Activated T-cell treated with anti-CD3 and anti-CD28 coated beads for 4 hours (primary cell): ENCODE data around the gene CAPN10.

Experiments
- DNase-seq: peaks from one replicate; pipeline ENCODE4 v3.0.0-alpha.2; 2020

Gene CAPN10

DNA sequence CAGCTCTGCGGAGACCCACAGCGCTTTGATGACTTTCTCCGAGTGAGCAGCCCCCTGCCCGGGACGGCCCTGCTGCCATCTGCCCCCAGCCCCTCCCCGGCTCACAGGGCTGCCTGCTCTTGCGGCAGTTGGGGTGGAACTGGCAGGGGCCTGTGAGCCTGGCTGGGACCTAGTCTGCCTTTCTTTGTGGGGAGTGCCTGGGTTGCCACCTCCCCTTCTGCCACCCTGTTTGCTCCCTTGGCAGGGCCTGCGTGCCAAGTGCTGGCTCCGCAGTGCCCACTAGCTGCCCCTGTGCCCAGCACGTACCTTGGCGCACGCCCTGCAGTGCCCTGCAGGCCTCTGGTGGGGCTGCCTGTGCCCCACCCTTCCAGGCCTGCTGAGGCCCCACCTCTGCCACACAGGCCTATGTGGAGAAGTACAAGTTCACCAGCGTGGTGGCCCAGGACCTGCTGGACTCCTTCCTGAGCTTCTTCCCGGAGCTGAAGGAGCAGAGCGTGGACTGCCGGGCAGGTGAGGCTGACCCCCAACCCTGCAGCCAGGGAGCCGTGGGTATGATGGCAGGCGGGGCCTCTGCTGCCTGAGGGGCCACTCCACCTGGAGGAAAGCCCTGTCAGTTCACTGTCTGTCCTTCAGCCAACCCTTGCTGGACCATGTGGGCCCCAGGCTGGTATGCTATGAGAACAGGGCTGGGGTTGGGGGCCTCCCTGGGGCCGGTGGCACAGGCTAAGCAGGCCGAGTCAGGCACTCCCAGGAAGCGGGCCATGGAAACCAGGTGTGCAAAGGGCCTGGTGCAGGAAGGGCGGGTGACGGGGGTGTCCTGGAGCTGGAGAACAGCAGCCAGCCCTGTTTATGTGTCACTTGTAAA is 11.2 kb upstream of the CAPN10 start:
- no peak for DNase-seq

DNA sequence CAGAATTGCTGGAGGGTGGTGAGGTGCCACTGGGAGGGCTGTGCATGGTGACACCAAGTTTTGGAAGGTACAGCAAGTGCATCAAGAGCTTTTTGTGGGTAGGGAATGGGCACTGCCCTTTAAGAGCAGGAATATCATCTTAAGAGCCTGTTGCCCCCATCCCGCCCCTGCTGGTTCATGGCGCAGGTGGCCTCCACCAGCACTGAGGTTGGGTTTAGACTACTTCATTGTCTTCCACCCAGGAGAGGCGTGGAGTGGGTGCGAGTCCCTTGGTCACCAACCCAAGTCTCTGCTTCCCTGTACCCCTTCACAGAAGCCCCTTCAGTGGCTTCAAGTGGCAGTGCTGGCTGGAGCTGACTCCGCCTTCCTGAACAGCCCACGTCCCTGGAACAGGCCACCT is 10.5 kb upstream of the CAPN10 start:
- no peak for DNase-seq

DNA sequence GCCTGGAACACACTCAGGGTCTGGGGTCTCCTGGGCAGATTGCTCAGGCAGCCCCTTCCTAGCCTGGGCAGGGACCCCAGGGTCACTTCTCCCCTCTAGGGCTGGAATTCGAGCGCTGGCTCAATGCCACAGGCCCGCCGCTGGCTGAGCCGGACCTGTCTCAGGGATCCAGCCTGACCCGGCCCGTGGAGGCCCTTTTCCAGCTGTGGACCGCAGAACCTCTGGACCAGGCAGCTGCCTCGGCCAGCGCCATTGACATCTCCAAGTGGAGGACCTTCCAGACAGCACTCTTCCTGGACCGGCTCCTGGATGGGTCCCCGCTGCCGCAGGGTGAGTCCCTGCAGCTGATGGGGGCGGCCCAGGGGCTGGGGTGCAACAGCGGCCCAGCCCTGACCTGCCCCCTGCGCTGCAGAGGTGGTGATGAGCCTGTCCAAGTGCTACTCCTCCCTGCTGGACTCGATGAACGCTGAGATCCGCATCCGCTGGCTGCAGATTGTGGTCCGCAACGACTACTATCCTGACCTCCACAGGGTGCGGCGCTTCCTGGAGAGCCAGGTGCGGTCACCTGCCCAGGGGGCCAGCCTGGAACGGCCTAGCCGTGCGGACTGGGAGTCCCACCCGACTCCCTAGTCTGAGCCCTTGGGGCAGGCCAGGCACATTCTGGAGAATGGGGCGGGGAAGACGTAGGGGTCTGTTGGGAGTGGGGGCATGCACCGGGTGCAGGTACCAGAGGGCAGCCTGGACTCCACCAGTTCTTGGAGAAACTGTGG is 9.9 kb upstream of the CAPN10 start:
- no peak for DNase-seq

DNA sequence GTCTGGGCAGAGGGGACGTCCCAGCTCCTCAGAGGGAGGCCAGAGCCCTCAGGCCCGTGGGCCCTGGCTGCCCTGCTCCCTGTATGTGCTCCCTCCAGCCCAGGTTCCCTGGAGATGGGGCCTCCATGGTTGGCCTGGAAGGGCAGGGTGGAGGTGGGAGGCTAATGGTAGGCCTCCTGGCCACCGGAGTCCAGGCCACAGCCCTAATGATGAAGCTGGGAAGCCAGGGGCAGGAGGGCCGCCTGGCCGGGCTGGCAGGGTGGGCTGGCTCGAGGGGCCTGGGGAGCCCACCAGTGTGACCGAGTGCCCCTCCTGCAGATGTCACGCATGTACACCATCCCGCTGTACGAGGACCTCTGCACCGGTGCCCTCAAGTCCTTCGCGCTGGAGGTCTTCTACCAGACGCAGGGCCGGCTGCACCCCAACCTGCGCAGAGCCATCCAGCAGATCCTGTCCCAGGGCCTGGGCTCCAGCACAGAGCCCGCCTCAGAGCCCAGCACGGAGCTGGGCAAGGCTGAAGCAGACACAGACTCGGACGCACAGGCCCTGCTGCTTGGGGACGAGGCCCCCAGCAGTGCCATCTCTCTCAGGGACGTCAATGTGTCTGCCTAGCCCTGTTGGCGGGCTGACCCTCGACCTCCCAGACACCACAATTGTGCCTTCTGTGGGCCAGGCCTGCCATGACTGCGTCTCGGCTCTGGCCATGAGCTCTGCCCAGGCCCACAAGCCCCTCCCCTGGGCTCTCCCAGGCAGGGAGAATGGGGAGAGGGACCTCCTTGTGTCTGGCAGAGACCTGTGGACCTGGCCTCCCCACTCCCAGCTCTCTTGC is 9.0 kb upstream of the CAPN10 start:
- no peak for DNase-seq

DNA sequence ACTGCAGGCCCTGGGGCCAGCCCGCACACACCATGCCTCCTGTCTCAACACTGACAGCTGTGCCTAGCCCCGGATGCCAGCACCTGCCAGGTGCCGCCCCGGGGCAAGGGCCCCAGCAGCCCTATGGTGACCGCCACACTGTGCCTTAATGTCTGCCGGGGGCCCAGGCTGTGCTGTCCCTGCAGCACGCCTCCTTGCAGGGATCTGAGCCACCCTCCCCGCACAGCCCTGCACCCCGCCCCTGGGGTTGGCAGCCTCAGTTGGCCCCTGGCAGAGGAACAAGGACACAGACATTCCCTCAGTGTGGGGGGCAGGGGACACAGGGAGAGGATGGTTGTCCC is 8.5 kb upstream of the CAPN10 start:
- no peak for DNase-seq

DNA sequence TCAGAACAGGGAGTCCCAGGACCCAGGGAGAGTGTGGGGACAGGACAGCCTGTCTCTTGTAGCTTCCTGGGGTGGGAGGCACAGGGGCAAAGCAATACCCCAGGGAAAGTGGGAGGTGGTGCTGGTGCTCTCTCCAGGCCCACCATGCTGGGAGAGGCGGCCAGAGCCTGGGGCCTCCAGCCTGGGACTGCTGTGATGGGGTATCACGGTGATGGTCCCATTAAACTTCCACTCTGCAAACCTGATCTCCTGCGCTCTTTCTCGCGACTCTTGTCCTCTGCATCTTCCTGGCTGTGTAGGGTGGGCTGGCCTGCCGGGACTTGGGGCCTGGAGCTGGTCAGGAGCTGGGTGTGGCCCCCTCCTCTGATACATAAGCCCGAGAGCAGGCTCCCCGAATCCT is 8.0 kb upstream of the CAPN10 start:
- no peak for DNase-seq

DNA sequence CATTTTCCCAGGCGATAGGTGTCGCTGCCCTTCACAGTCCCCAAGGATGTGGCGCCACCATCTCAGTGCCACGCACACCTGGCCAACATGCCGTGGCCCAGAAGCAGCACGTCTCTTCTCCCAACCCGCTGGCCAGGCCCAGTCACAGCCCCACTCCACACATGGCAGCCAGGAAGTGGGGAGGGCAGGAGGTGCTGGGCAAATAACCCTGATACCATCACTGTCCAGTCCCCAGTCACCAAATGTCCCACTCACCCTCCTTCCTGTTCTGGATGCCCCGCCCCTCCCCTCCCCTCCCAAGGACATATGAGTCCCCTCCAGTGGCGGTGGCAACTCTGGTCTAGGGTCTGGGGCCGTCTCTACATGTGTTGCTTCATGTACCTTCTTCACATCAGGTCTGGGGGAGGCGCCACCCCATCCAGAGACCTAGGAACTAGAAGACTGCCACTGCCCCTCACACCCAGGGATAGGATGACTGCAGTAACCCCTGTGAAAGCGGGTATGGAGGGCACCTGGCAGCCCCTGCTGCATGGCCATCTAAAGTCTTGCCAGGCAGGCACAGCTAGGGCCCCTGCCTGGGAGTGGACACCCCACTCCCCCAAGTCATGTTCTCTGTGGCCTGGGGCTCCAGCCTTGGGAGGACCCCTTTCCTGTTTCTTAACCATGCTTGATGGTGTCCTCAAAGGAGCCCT is 7.3 kb upstream of the CAPN10 start:
- no peak for DNase-seq

DNA sequence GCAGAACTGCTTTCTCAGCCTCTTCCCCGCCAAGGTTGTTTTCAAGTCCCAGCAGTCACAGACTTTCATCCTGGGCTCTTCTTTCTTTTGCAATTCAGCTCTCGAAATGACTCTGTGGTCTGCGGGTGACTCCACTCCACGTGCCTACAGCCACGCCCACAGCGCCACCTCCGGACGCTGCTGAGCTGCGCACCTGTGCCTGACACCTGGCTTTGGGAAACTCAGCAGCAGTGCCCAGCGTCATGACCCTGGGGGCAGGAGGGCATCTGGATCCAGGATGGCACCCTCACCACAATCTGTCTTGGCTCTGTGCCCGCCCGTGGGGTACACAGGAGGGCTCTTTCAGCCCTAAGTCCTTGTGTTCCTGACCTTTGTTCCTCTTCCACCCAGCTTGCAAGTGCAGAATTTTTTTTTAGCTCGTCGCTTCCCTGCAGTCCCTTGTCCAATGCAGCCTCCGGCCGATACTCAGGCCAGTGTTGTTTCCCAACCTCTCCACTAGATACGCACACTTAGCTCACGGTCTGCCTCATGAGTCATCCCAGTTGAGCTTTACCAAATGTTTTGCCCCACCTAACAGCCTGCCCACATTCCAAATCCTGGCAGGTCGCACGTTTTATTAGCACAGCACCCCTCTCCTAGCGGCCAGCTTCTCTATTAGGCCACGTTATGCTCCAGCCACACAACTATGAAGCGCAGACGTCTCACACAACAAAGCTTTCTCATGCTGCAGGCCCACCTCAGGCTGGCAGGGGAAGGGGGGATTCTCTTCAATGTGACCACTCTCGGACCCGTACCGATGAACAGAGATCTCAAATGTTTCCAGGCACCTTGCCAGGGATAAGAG is 6.5 kb upstream of the CAPN10 start:
- DNase-seq: peak; percentile 61

DNA sequence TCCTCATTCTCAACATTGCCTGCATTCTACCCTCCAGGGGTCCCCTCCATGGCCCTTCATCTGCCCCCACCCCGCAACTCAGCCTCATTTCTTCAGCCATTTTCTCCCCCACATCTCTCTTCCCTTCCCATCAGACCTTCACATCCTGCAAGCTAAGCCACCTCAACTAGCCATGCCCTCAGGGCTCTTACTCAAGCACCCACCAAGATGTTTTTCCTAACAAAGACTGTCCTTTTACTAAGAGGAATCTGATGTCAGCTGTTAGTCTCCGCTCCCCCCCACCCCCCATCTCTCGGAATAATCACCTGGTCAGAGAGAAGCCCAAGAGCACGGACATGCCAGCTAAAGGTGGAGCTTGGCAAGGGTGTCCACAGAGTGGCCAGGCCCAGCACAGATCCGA is 4.7 kb upstream of the CAPN10 start:
- DNase-seq: no peak

DNA sequence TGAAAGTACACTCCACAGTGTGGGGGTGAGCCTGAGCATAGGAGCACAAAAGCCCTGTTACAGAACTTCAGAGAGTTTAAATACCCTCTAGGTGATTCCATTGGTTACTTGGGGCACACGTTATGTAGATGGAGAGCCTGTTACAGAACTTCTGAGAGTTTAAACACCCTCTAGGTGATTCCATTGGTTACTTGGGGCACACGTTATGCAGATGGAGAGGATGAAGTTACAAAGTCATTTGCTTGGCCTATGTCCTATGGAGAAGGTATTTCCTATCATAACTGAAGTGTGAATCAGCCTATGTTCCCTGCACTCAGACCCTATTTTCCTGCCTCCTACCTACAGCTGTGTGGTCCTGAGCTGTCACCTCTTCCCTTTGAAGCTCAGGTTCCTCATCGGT is 3.8 kb upstream of the CAPN10 start:
- no peak for DNase-seq

DNA sequence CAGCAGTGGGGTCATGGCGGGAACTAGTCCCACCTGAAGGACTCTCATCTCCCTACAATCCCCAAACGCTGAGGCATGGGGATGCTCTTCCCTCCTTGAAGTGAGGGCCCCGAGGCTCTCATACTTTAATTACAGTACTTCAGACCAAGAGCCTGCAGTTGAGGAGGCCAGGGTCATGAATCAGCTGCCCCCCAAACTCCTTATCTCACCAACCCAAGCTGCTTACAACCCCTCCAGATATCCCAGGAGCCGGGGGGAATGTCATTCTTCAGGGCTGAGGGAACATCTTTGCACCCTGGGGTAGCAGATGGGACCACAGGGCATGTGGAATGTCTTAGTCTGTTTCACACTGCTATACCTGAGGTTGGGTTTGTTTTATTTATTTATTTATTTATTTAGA is 2.8 kb upstream of the CAPN10 start:
- no peak for DNase-seq

DNA sequence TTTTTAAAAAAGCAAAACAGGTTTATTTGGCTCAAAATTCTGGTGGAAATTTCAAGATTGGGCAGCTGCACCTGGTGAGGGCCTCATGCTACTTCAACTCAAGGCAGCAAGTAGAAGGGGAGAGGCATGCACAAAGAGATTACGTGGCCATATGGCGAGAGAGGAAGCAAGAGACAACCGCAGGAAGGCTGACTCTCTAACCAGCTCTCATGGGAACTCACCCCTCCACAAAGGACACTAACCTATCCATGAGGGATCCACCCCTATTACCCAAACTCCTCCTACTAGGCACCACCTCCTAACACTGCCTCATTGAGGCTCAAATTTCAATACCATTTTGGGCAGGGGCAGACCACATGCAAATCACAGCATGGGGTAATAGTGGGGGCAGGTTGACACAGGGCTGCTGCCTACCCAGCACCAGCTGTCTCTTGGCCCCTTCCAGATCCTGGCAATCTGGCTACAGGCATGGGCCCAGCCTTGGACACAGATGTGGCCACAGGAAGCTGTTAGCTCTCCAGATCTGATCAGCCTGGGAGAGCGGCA is 2.0 kb upstream of the CAPN10 start:
- no peak for DNase-seq

DNA sequence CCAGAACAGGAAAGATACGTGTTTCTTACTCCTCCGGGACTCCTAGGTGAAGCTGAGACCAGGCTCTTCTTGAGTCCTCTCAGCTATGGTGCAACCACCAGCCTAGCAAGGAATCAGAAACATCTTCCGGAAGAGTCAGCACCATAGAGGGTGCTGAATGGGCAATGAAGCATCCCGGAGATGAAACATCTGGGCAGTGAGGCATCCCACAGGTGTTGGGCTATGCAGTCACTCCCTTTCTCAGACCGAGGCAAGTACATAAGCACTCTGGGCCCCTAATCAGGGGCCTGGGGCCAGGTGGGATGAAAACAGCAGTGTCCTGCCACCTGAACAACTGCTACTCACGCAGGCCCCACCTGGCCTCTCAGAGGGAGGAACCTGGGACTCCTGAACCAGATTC is 1.4 kb upstream of the CAPN10 start:
- DNase-seq: no peak

DNA sequence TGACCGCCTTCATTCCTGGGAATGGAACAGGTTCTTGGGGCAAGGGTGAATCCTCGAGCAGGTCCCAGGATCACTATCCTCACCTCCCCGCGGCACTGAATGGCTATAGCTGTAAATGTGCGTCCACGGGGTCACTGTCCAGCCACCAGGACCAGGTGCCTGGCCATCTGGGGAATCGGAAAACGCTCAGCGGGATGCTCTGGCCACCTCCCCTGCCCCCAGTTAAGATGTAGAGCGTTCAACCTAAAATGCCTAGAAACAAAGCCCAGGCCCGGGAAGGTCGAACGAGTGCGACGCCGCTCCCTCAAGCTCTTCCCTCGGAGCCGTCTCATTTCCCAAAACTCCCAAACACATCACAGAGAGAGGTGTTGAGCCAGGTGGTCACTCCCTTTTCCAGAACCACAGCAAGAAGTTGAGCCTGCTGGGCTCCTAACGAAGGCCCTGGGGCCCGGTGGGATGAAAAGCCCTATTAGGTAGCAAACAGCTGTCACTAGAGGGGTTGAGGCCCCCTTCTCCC is 795 bp upstream of the CAPN10 start:
- no peak for DNase-seq

DNA sequence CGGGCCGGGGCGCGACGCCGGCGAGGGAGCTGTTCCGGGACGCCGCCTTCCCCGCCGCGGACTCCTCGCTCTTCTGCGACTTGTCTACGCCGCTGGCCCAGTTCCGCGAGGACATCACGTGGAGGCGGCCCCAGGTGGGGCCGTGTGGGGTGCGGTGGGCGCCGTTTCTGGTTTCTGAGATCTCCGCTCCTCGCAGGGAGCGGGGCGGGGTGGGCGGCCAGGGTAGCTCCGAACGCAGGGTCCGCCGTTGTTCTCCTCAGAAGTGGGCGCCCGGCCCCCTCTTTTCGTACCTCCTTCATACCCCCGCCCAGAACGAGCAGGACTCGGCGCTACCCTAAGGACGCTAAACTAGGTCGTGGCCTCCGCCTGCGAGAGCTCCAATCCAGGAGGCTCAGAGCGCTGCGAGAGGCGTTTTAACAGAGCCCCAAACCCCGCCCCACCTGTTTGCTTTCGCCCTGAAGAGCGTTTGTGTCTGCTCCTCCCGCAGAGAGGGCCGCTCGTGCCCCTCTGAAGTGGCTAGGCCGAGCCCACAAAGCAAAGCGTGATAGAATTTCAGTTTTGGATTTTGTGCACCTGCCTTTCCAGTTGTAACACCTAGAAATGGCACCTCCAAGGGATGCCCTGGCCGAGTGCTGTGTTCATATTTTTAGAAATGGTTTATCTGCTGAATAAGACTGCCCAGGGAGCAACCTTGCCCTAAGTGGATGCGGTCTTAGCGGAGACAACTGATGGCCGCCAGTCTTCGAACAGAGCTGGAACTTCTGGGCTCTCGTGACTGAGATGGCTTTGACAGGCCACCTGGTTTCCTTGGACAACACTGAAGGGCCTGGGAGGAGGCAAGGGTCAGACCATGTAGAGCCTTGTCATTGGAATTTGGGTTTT is 626 bp downstream of the CAPN10 start:
- no peak for DNase-seq

DNA sequence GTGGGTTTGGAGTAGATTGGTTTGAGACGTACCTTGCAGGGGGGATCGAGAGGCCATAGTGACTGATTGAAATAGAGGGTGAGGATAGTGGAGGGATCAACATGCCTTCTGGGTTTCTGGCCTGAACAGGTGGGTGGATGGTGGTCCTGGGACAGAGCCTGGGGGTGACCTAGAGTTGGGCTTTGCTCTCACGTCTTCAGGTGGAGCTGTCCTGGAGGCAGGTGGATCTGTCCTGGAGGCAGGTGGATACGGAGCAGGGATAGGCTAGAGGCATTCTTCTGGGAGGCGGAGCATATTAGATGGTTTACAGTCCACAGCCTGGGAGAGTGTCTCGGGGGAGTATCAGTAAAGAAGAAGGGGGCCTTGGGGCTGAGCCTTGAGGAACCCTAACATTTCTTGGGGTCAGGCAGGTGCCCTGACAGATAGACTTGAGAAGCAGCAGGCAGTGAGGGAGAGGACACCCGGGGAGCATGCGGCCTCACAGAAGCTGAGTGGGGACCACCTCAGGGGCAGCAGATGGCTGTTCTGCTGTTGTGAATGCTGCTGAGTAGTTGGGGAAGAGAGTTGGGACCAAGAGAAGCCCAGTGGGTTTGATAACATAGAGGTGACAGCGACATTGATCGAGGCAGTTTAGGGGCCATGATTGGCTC is 1.6 kb downstream of the CAPN10 start:
- no peak for DNase-seq

DNA sequence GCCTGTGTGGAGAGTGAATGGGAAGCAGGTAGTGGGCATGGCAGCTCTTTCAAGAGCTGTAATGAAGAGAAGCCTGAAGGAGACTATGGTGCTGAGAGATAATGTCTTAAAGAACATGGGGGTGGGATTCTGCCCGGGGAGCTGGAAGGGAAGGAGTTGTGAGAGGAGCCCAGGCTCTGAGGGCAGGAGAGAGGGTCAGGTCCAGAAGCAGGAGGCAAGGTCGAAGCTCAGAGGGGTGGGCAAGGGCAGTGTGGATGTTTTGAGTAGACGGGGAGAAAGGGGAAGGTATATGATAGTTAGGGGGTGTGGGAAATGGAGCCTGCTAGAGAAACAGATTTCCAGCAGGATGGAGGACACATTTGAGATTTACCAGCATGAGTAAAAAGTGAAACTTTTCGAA is 2.1 kb downstream of the CAPN10 start:
- DNase-seq: no peak

DNA sequence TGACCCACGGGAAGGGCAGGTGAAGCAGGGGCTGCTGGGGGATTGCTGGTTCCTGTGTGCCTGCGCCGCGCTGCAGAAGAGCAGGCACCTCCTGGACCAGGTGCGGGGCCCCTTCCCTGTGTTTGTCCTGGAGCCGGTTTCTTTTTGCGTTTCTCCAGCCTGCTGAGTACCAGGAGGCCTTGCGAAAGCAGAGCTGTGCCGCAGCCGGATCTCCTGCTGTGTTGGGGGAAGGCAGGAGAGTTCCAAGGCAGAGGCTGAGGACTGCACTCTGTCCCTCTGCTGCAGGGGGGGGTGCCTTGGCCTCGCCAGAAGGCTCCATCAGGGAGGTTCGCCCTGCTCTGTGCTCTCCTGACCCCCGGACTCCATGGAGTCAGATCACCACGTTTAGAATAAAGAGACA is 2.8 kb downstream of the CAPN10 start:
- no peak for DNase-seq

DNA sequence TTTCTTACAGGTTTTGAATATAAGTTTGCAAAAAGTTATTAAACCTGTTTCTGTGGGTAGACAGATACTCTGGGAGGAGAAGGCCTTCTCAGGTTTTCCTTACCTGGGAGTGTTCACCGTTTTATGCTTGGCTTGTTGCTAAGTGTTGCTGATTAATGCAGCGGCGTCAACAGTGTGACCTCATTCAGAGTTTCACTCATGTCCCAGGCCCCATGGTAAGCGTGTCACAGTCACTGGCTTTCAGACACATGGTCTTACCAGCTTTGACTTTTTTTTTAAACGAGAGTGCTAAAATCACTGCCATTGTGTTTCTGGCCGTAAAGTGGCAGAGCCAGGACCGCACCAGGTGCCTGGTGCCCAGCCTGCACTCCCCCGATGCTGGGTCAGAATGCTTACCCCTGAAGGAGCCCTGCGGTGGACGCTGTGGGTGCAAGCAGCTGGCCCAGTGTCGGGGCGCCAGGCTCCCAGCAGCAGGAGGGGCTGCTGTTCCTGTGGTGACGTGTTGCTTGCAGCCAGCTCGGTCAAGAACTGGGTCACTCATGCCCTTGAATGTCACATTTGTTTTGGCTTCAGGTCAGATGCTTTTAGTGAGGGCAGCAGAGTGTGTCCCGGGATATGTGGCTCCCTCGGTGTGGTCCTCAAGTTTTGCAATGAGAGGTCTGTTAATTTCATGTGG is 3.5 kb downstream of the CAPN10 start:
- DNase-seq: no peak
